ENCODE measurements around the gene BLID.

Gene BLID

DNA sequence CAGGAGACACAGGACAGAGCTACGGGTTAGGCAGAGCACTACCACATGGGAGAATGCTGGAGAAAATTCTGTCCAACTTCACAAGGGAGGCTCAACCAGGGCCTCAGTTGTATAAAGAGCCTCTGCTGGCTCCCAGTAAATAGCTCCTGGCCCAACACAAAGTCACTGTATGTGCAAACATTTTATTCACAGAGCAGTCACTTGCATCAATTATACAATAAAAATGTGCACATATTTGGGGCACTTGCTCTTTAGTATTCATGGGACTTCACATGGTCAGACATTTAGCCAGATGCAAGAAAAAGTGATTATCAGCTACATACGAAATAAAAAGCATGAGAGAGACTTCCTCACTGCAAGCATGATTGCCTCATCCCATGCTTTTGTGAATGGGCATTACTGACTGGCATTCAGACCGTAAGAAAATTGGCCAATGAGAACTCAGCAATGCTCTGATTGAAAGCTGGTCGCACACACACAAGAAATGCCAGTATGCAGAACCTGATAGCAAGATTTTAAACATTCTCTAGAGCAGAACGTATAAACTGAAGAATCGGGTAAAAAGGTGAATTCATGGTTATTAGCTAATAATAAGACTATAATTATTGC, 39.4 kb downstream of the BLID start:
- TF ChIP-seq, protein P1, sequence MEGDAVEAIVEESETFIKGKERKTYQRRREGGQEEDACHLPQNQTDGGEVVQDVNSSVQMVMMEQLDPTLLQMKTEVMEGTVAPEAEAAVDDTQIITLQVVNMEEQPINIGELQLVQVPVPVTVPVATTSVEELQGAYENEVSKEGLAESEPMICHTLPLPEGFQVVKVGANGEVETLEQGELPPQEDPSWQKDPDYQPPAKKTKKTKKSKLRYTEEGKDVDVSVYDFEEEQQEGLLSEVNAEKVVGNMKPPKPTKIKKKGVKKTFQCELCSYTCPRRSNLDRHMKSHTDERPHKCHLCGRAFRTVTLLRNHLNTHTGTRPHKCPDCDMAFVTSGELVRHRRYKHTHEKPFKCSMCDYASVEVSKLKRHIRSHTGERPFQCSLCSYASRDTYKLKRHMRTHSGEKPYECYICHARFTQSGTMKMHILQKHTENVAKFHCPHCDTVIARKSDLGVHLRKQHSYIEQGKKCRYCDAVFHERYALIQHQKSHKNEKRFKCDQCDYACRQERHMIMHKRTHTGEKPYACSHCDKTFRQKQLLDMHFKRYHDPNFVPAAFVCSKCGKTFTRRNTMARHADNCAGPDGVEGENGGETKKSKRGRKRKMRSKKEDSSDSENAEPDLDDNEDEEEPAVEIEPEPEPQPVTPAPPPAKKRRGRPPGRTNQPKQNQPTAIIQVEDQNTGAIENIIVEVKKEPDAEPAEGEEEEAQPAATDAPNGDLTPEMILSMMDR (conservative IDR thresholded peaks at IDR 0.05; ENCODE audit: control insufficient read depth, insufficient read depth, low read depth, low read length) = no peak
- DNase-seq (ENCODE audit: low read depth) = no peak
- no peak overlapping the region for H3K4me3 ChIP-seq (ENCODE audit: control insufficient read depth, low read depth, low read length)

DNA sequence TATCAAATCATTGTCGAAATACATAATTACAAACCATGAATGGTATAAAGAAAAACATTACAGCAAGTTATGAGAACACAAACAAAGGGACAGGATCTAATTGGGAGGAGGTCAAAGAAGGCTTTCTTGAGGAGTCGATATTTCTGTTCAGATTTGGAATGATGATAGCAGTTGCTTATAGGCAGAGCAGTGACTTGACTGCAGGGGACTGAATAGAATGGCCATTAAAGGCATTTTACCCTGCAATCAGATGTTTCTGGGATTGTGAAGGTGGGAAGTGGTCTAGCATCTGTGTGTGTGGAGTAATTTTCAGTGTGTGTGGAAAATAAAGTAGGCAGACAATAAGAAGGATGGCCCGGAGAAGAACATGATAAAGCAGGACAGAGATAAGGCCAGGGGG, 41.0 kb downstream of the BLID start:
- TF ChIP-seq, protein P1 (conservative IDR thresholded peaks at IDR 0.05; ENCODE audit: control insufficient read depth, insufficient read depth, low read depth, low read length) = no peak
- DNase-seq (ENCODE audit: low read depth) = no peak
- H3K4me3 ChIP-seq (ENCODE audit: control insufficient read depth, low read depth, low read length) = no peak overlapping the region

DNA sequence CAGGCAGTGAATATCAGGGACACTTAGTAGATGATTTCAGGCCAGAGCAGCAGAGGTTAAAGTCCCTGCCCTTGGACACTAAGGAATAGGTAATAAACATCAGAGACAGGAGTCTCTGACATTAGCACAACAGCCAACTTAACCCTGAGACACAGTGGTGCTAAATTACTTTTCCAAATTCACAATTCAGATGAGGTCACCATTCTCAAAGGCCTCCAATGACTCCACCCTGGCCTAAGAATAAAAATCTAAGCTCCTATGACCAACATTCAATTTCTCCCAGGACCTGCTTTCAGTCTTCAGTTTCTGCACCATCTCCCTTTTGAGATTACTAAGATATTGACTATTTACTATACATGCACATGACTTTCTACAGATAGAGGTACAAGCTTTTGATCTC, 42.0 kb downstream of the BLID start:
- TF ChIP-seq, protein P1 (conservative IDR thresholded peaks at IDR 0.05; ENCODE audit: control insufficient read depth, insufficient read depth, low read depth, low read length) = no peak
- DNase-seq (ENCODE audit: low read depth) = no peak
- H3K4me3 ChIP-seq (ENCODE audit: control insufficient read depth, low read depth, low read length) = no peak overlapping the region

DNA sequence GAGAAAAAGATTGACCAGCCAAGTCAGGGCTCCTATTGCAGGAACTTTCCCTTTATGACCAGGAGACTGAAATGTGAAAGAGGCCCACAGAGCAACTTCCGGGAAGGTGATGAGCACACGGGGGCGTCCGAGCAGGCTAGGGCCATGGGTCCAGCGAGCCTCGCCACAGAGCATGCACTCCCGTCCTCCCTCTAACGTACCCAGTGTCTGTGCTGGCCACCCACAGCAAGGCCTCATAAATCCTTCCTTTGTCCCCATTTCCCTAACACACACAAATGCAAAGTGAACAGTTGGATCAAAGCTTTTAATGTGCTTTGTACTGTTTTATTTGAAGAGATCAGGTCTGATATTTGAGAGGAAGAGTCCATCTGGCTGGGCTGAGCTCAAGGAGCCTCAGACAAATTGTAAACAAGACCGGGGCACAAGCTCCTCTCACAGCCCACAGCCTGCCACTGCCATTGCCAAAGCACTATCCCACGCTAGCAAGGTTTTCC, 44.3 kb downstream of the BLID start:
- DNase-seq (ENCODE audit: low read depth) = no peak
- TF ChIP-seq, protein P1 (conservative IDR thresholded peaks at IDR 0.05; ENCODE audit: control insufficient read depth, insufficient read depth, low read depth, low read length) = no peak
- no peak overlapping the region for H3K4me3 ChIP-seq (ENCODE audit: control insufficient read depth, low read depth, low read length)

DNA sequence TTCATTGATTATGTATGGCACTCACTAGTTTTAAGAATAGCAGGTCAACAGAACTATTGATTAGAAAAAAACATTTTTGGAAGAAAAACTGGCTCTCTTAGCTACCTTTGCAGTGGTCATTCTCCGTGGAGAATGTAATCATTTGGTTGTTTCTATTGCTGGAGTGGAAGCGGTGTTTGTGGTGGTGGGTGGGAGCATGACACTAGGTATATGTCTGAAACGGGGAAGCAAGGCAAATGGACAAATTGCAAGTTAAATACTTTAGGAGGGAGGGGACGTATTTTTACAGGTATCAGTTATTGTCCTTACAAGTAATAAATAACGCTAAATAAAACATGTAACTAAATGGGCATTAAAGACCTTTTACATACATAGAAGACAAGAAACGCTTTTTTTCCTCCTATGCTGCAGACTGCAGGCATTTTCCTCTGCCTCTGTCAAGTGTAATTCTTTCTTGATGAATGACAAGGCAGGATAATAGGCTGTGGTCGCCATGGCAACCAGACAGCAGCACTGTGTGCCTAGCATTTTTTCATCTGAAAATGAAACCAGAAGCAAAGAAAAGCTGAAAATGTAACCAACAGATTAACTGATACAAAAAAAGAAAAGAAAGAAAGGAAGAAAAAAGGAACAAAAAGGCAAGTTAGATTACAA, 46.2 kb downstream of the BLID start:
- peak; percentile 76 for DNase-seq (ENCODE audit: low read depth)
- TF ChIP-seq, protein P1 (conservative IDR thresholded peaks at IDR 0.05; ENCODE audit: control insufficient read depth, insufficient read depth, low read depth, low read length) = no peak
- H3K4me3 ChIP-seq (ENCODE audit: control insufficient read depth, low read depth, low read length) = no peak overlapping the region

DNA sequence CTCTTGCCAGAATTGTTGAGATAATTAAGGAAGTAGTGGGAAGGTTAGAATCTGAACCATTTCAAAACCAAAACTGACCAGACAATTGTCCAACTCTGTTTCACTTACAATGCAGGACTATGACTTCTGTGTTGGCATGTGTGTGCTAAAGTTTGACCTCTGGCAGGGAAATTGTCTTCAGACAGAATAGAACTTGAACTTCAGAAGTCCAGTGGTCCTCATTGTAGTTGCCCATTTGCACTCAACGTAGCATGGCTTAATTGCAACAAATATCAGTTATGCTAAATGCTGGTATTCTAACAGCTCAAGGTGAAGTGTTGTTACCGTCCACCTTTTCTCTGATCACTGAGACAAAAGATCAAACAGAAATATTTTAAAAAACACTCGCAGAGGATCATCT, 47.2 kb downstream of the BLID start:
- DNase-seq (ENCODE audit: low read depth) = no peak
- TF ChIP-seq, protein P1 (conservative IDR thresholded peaks at IDR 0.05; ENCODE audit: control insufficient read depth, insufficient read depth, low read depth, low read length) = no peak
- no peak overlapping the region for H3K4me3 ChIP-seq (ENCODE audit: control insufficient read depth, low read depth, low read length)

Data from fibroblast of mammary gland (primary cell).